Daoy (cell line): ENCODE results near the gene SYNC. TPM values are rescaled to one million over a fixed set of nuclear protein-coding genes. Genes with fewer than 3 reads are reported as not detected.

ENCODE experiments used
- DNase-seq: peaks from one replicate; pipeline ENCODE4 v3.0.0-alpha.2; 2015; ENCODE audit warnings: low read depth
- total RNA-seq: library from RNA; depleted of rRNA; stranded (reverse); fragments of >200 nt; shearing (Covaris generic); gene quantifications from 2 replicates; pipeline ENCODE4 v1.2.3, GENCODE V29; 2014; rRNA removed

Gene SYNC
- total RNA-seq = 52.8 and 63.1 TPM in 2 replicates

- DNase-seq = peak; percentile 92
Measured at GRCh38 chr1:32702599-32703478, at the start of gene SYNC. SYNC (minus strand) TSS chr1:32702770; CDS start chr1:32702660, 110 bp downstream.

- DNase-seq = no peak
Measured at GRCh38 chr1:32749771-32750170, 47.2 kb upstream of the SYNC start.

- no peak for DNase-seq
Measured at GRCh38 chr1:32749332-32749731, 46.8 kb upstream of the SYNC start.

GRCh38 chr1:32748926-32749325 is 46.4 kb upstream of the SYNC start:
- DNase-seq = no peak

- DNase-seq = no peak
Measured at GRCh38 chr1:32748348-32748747, 45.8 kb upstream of the SYNC start.

GRCh38 chr1:32746130-32746529 is 43.6 kb upstream of the SYNC start:
- no peak for DNase-seq

GRCh38 chr1:32744071-32744425 is 41.5 kb upstream of the SYNC start:
- DNase-seq = no peak

- peak; percentile 58 for DNase-seq
Measured at GRCh38 chr1:32743380-32744070, 41.0 kb upstream of the SYNC start.

GRCh38 chr1:32742956-32743355 is 40.4 kb upstream of the SYNC start:
- no peak for DNase-seq

- peak; percentile 45 for DNase-seq
Measured at GRCh38 chr1:32742199-32742947, 39.8 kb upstream of the SYNC start.

- DNase-seq = peak; percentile 53
Measured at GRCh38 chr1:32741413-32742198, 39.0 kb upstream of the SYNC start.

GRCh38 chr1:32741059-32741412 is 38.5 kb upstream of the SYNC start:
- no peak for DNase-seq

- DNase-seq = no peak
Measured at GRCh38 chr1:32736812-32737791, 34.5 kb upstream of the SYNC start.

- no peak for DNase-seq
Measured at GRCh38 chr1:32733582-32734321, 31.2 kb upstream of the SYNC start.

GRCh38 chr1:32729254-32730046 is 26.9 kb upstream of the SYNC start:
- DNase-seq = no peak

- no peak for DNase-seq
Measured at GRCh38 chr1:32728413-32729077, 26.0 kb upstream of the SYNC start.

- no peak for DNase-seq
Measured at GRCh38 chr1:32727876-32728275, 25.3 kb upstream of the SYNC start.

- no peak for DNase-seq
Measured at GRCh38 chr1:32725615-32725982, 23.0 kb upstream of the SYNC start.
